Upper lobe of left lung (tissue), 6 donors: Measurements from ENCODE around the gene SDHA. TPM values are rescaled to one million over a fixed set of nuclear protein-coding genes. Genes with fewer than 3 reads are reported as not detected.

Source experiments
- ATAC-seq, 2 donors: fragments of 200-7000 bp; cut with Tn5 transposase; one replicate each; pipeline ENCODE4 v1.9.1; 2022; ENCODE audit warnings: mild to moderate bottlenecking in 2 of 2, moderate library complexity in 2 of 2; ENCODE audit not compliant: low FRiP score in 2 of 2
- DNase-seq, 2 donors: peaks; one replicate each; pipeline ENCODE4 v3.0.0-alpha.2; 2019 to 2020
- H3K27ac ChIP-seq, 4 donors: fragments of 200-600 bp; sonication (generic); one replicate each; pipeline ENCODE4 v1.5.1; 2016 to 2019
- H3K27me3 ChIP-seq, 4 donors: fragments of 200-600 bp; sonication (generic); one replicate each; pipeline ENCODE4 v1.5.1; 2017 to 2019
- H3K36me3 ChIP-seq, 4 donors: fragments of 200-600 bp; sonication (generic); one replicate each; pipeline ENCODE4 v1.5.1; 2016 to 2019
- H3K4me1 ChIP-seq, 4 donors: fragments of 200-600 bp; sonication (generic); one replicate each; pipeline ENCODE4 v1.5.1; 2018 to 2019
- H3K4me3 ChIP-seq, 4 donors: fragments of 200-600 bp; sonication (generic); one replicate each; pipeline ENCODE4 v1.5.1; 2017 to 2019; ENCODE audit warnings: mild to moderate bottlenecking in 2 of 4, moderate library complexity in 1 of 4
- H3K9me3 ChIP-seq, 4 donors: fragments of 200-600 bp; sonication (generic); one replicate each; pipeline ENCODE4 v1.5.1; 2018 to 2019
- CTCF ChIP-seq, 6 experiments: fragments of 450-650 bp in 4 of 6; fragments of 200-600 bp in 2 of 6; sonication (generic) in 2 of 6; IDR thresholded peaks; one replicate each; pipeline ENCODE4 v1.5.1; 2016 to 2019; ENCODE audit warnings: antibody characterized with exemption in 6 of 6
- EP300 ChIP-seq, 4 donors: sonication (generic); formaldehyde crosslinking; IDR thresholded peaks; one replicate each; pipeline ENCODE4 v1.5.1; 2017; ENCODE audit warnings: antibody characterized with exemption in 4 of 4, control low read depth in 2 of 4
- POLR2A ChIP-seq, 4 donors: fragments of 450-650 bp; IDR thresholded peaks; one replicate each; pipeline ENCODE4 v1.5.1; 2016 to 2017; ENCODE audit warnings: antibody characterized with exemption in 4 of 4, mild to moderate bottlenecking in 2 of 4
- POLR2AphosphoS5 ChIP-seq, 2 donors: sonication (generic); formaldehyde crosslinking; IDR thresholded peaks; one replicate each; pipeline ENCODE4 v1.5.1; 2017; ENCODE audit warnings: antibody characterized with exemption in 2 of 2
- WGBS, 2 donors: methylation state at CpG; one replicate each; pipeline ENCODE4 v1.1.5; 2017 to 2018; 5-methylcytosine and 5-hydroxymethylcytosine counted together
- total RNA-seq, 6 donors: library from RNA; depleted of rRNA in 4 of 6; stranded (reverse); fragments of >200 nt in 4 of 6; gene quantifications; one replicate each; pipeline versions ENCODE4 v1.1.0 to v1.2.1, GENCODE V29; 2016 to 2021
- donor health status: DM: no; HTN: no; CAD: no; lungs with moderate emphysema.
- donor health status: DM: no; HTN: yes; CAD: no; lungs with severe emphysema.

SDHA gene
- total RNA-seq, 6 donors from 2014 or later: 64.0 to 123 (median 95.1) TPM

- TF ChIP-seq EP300 (IDR thresholded peaks at IDR 0.05): no peak
- TF ChIP-seq CTCF (IDR thresholded peaks at IDR 0.05): no peak
- TF ChIP-seq POLR2A (IDR thresholded peaks at IDR 0.05): no peak
- TF ChIP-seq POLR2AphosphoS5 (IDR thresholded peaks at IDR 0.05): no peak
- DNase-seq (peak in 1 of 2 donors; percentile 65), ATAC-seq (no peak)
- Histone ChIP-seq H3K27me3 (no peaks in the 10 kb centered on the region), H3K27ac (no peak overlapping the region), H3K9me3 (no peaks in the 10 kb centered on the region), H3K36me3 (no peaks in the 10 kb centered on the region), H3K4me1 (peaks cover 0 to 11% (median 5%) of the 10 kb centered on the region in 4 donors), H3K4me3 (no peak overlapping the region)
- 84 to 87% methylated on average over 13 to 21 of the region's 21 CpGs for WGBS, 2 donors
Observed at GRCh38 chr5:185095-186070, 32.7 kb upstream of the SDHA start.

GRCh38 chr5:186091-187041, 31.8 kb upstream of the SDHA start:
- WGBS, 2 donors: 79 to 87% methylated on average over 22 to 28 of the region's 28 CpGs

GRCh38 chr5:187042-187431, 31.1 kb upstream of the SDHA start:
- peaks cover 0 to 6% (median 3%) of the 10 kb centered on the region in 4 donors for H3K27me3 ChIP-seq
- no peaks in the 10 kb centered on the region for H3K9me3 ChIP-seq
- H3K27ac ChIP-seq: no peak overlapping the region
- peaks cover 0 to 23% (median 10%) of the 10 kb centered on the region in 4 donors for H3K4me1 ChIP-seq
- 82 to 93% methylated on average over 5 to 13 of the region's 13 CpGs for WGBS, 2 donors
- no peak overlapping the region for H3K4me3 ChIP-seq
- TF ChIP-seq POLR2A (IDR thresholded peaks at IDR 0.05) (no peak), EP300 (IDR thresholded peaks at IDR 0.05) (no peak), CTCF (IDR thresholded peaks at IDR 0.05) (no peak), POLR2AphosphoS5 (IDR thresholded peaks at IDR 0.05) (no peak)
- DNase-seq (peak in 1 of 2 donors; percentile 20), ATAC-seq (no peak)
- H3K36me3 ChIP-seq: no peaks in the 10 kb centered on the region

More at GRCh38 chr5:186091-187041, 31.8 kb upstream of the SDHA start:
- peaks cover 0 to 17% (median 8%) of the 10 kb centered on the region in 4 donors for H3K4me1 ChIP-seq
- ATAC-seq: no peak
- no peak for TF ChIP-seq CTCF (IDR thresholded peaks at IDR 0.05)
- no peak for TF ChIP-seq POLR2AphosphoS5 (IDR thresholded peaks at IDR 0.05)
- no peak for TF ChIP-seq POLR2A (IDR thresholded peaks at IDR 0.05)
- TF ChIP-seq EP300 (IDR thresholded peaks at IDR 0.05): no peak
- H3K4me3 ChIP-seq: no peak overlapping the region
- no peak overlapping the region for H3K27ac ChIP-seq
- no peaks in the 10 kb centered on the region for H3K27me3 ChIP-seq
- no peaks in the 10 kb centered on the region for H3K9me3 ChIP-seq
- DNase-seq: peak in 1 of 2 donors; percentile 84
- H3K36me3 ChIP-seq: no peaks in the 10 kb centered on the region

GRCh38 chr5:187617-188451, 30.3 kb upstream of the SDHA start:
- Histone ChIP-seq H3K27ac (no peak overlapping the region), H3K4me1 (peaks cover 0 to 23% (median 10%) of the 10 kb centered on the region in 4 donors), H3K9me3 (no peaks in the 10 kb centered on the region), H3K4me3 (peak overlapping the region in 1 of 4 donors; percentile 22), H3K27me3 (peaks cover 0 to 6% (median 3%) of the 10 kb centered on the region in 4 donors), H3K36me3 (no peaks in the 10 kb centered on the region)
- no peak for TF ChIP-seq POLR2A (IDR thresholded peaks at IDR 0.05)
- no peak for TF ChIP-seq POLR2AphosphoS5 (IDR thresholded peaks at IDR 0.05)
- TF ChIP-seq CTCF (IDR thresholded peaks at IDR 0.05): no peak
- no peak for TF ChIP-seq EP300 (IDR thresholded peaks at IDR 0.05)
- peak in 1 of 2 donors; percentile 70 for DNase-seq
- WGBS, 2 donors: 52 to 55% methylated on average over 19 to 20 of the region's 21 CpGs
- ATAC-seq: no peak
